NT2/D1 (cell line): Measurements from ENCODE around the gene CNPY2.
A peak's percentile ranks its signal among the peaks of the same experiment; 100 is the strongest.
"Not testable (repeated sequence)": the region's sequence is repeated elsewhere in the genome, so short reads cannot be mapped to it uniquely, and the experiment has no call there.

Experiments
- DNase-seq: peaks from one replicate; pipeline ENCODE4 v3.0.0-alpha.2; 2011; ENCODE audit warnings: low read depth, low spot score
- H3K27me3 ChIP-seq: 2 replicates; pipeline ENCODE4 v1.6.0; 2011; ENCODE audit warnings: mild to moderate bottlenecking; ENCODE audit not compliant: insufficient read length, insufficient read depth
- H3K36me3 ChIP-seq: 2 replicates; pipeline ENCODE4 v1.6.1; 2011; ENCODE audit warnings: mild to moderate bottlenecking, low read length, mixed read lengths; ENCODE audit not compliant: insufficient read depth, insufficient read length
- H3K4me1 ChIP-seq: 2 replicates; pipeline ENCODE4 v1.5.1; 2011; ENCODE audit not compliant: insufficient read depth, insufficient read length
- H3K4me3 ChIP-seq: 2 replicates; pipeline ENCODE4 v1.5.1; 2011; ENCODE audit warnings: low read depth; ENCODE audit not compliant: insufficient read length
- H3K9ac ChIP-seq: 2 replicates; pipeline ENCODE4 v1.6.0; 2011; ENCODE audit warnings: low read depth; ENCODE audit not compliant: insufficient read length
- H3K9me3 ChIP-seq: 2 replicates; pipeline ENCODE4 v1.5.1; 2011; ENCODE audit warnings: mild to moderate bottlenecking, low read length; ENCODE audit not compliant: insufficient read depth
- SUZ12 ChIP-seq: IDR thresholded peaks from 2 replicates; pipeline ENCODE4 v1.6.1; 2011; ENCODE audit not compliant: insufficient read length, insufficient read depth; ENCODE audit errors: extremely low read depth
- YY1 ChIP-seq: IDR thresholded peaks from 2 replicates; pipeline ENCODE4 v1.6.1; 2011; ENCODE audit not compliant: insufficient read length, insufficient read depth
- ZNF274 ChIP-seq: IDR thresholded peaks from 2 replicates; pipeline ENCODE4 v1.6.1; 2011; ENCODE audit warnings: mild to moderate bottlenecking, low read depth, low read length

The CNPY2 gene

DNA sequence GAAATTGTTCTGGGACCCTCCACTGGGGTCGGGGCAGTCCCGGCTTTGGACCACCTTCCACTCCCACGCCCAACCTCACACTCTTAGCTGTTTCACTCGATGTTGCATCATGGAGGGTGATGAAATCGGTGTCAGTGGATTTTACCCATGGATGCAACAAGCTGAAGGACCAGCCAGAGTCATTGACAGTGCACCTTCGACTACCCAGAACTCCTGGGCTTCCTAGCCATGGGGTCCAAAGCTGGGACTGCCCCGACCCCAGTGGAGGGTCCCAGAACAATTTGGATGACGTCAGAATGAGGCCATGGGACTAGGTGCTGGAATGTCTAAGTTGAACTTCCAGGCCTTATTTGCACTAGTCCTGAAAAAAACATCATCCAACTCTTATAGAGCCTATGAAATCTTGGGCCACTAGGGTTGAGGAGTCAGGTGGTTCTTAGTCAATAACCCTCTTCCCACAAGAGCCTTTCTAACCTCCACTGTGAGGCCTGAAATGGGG is 22.0 kb upstream of the CNPY2 start:
- H3K27me3 ChIP-seq: no peaks in the 10 kb centered on the region
- H3K36me3 ChIP-seq: peaks cover 10% of the 10 kb centered on the region
- no peak for DNase-seq
- no peaks in the 10 kb centered on the region for H3K9me3 ChIP-seq
- no peak overlapping the region for H3K4me3 ChIP-seq
- TF ChIP-seq ZNF274 (no peak), SUZ12 (no peak), YY1 (no peak)
- peaks cover 16% of the 10 kb centered on the region for H3K4me1 ChIP-seq
- H3K9ac ChIP-seq: no peak overlapping the region

DNA sequence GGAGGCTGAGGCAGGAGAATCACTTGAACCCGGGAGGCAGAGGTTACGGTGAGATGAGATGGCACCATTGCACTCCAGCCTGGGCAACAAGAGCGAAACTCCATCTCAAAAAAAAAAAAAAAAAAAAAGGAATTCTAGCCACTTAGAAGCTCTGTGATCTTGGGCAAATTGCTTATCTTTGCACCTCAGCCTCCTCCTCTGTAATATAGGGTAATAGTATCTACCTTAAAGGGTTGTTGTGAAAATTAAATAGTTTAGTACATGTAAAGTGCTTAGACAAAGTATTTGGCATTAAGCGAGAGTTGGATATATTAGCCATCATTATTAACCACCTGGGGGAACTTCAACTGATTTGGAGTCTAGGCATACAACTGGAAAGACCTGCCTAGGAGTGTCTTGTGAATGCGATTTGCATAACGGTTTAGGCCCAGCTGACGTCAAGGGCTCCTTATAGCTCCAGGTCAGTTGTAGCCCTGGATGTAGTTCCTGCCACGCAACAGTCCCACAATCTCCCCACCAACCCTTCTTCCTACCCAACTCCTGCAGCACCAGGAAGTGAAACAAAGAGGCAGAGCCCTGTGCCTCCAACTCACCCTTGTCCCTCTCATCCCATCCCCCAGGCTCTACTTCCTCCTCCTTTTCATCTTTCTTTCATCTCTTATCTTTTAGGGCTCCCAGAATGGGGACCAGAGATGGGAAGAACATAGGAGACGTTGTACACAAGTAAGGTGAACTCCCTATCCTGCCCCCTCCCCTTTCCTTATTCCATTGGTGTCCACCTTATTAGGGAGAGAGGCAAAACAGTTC is 20.8 kb upstream of the CNPY2 start:
- H3K9ac ChIP-seq: no peak overlapping the region
- DNase-seq: no peak
- H3K27me3 ChIP-seq: no peaks in the 10 kb centered on the region
- no peak for TF ChIP-seq YY1
- no peak for TF ChIP-seq SUZ12
- TF ChIP-seq ZNF274: no peak
- peaks cover 16% of the 10 kb centered on the region for H3K4me1 ChIP-seq
- peaks cover 5% of the 10 kb centered on the region for H3K36me3 ChIP-seq
- no peak overlapping the region for H3K4me3 ChIP-seq
- H3K9me3 ChIP-seq: no peaks in the 10 kb centered on the region

DNA sequence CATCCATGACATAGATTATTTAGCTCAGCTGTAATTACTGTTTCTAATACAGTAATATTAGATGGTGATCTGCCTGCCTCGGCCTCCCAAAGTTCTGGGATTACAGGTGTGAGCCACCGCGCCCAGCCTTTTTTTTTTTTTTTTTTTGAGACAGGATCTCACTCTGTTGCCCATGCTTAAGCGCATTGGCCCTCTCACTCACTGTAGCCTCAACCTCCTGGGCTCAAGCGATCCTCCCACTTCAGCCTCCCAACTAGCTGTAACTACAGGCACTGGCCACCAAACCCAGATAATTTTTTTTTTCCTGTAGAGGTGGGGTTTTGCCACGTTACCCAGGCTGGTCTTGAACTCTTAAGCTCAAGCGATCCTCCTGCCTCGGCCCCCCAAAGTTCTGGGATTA is 19.7 kb upstream of the CNPY2 start:
- H3K4me3 ChIP-seq, DNase-seq, H3K36me3 ChIP-seq, H3K9ac ChIP-seq, H3K27me3 ChIP-seq, H3K9me3 ChIP-seq: not testable (repeated sequence)
- H3K4me1 ChIP-seq: peaks cover 16% of the 10 kb centered on the region

DNA sequence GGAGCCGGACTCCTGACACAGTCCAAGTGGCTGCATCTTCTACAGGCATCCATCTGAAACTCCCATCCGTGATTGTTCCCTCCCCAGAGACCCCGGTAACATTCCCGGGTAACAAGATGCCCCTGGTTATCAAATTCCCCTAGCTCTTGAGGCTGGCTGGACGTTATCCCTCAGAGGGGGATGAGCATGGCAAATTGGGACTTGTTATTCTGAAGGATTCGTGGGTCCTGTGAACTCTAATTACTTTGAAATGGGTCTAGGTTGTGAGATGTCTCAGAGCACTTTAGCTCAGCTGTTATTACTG is 18.7 kb upstream of the CNPY2 start:
- no peak for DNase-seq
- H3K36me3 ChIP-seq: no peaks in the 10 kb centered on the region
- H3K4me3 ChIP-seq: peak overlapping the region; percentile 73
- TF ChIP-seq ZNF274 (no peak), YY1 (no peak), SUZ12 (no peak)
- peak overlapping the region; percentile 85 for H3K9ac ChIP-seq
- H3K9me3 ChIP-seq: no peaks in the 10 kb centered on the region
- peaks cover 16% of the 10 kb centered on the region for H3K4me1 ChIP-seq
- H3K27me3 ChIP-seq: no peaks in the 10 kb centered on the region

DNA sequence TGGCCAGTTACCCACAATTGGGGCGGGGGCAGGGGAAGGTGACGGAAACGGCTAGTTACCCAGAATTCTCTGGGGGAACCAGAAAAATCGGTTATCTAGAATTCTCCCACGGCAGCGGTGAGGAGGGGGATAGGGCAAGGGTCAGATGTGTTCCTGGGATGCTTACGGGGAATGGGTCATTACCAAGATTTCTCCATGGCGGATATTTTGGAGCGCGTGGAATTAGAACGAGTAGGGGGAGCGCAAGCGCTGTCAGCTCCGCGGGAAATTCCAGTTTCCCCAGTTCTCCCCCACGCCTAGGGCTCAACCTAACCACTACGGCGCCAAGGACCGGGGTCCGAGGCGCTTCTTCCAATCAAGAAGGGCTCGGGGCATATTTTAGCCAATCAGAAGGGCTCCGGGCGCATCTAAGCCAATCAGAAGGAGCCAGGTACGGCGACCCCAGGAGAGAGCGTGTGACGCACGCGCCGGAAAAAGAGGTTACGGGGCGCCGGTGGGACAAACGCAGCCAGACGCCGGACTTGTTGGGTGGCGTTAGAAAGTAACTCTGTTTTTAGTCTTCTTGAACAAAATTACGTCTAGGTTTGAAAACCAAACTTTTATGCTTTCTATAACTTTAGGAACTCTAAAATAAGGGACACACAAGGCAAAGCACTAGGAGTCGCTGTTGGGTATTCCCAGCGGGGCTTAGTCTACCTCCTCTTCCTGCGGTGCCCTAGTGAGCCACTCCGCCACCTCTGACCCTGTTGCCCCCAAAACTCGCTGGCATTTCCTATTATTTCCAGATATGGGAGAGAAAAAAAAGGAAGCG is 18.1 kb upstream of the CNPY2 start, which contains the start of gene PAN2:
PAN2 (minus strand) TSS at position 322 of the 811 bp plus-strand sequence. CDS start 906 bp downstream, outside the sequence.
- Histone ChIP-seq H3K27me3 (no peaks in the 10 kb centered on the region), H3K9me3 (no peaks in the 10 kb centered on the region), H3K36me3 (no peaks in the 10 kb centered on the region), H3K4me1 (peaks cover 10% of the 10 kb centered on the region), H3K9ac (peak within 1 kb of the TSS; percentile 85), H3K4me3 (peak within 1 kb of the TSS; percentile 73)
- DNase-seq: peak; percentile 96
- TF ChIP-seq YY1 (no peak), ZNF274 (no peak), SUZ12 (no peak)

DNA sequence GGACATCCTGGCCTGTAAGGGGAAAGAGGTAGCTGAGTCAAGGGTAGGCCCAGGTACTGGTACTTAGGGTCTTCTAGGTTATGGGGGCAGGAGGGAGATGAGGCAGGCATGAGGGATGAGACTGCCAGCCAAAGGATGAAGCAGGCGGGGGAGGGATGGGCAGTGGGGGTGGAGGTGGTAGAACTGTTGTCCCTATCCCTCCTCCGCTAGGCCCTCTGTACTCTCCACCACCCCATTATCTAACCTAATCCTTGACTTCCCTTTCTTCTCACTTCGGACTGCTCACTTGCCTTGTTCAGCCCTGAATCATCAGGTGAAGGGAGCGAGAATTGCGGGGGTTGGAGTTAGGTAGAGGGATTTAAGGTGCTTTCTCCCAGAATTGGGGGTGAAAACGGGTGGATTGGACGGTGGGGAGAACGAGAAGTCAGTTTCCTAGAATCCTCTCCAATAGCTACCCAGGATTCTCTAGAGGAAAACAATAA is 17.4 kb upstream of the CNPY2 start:
- Histone ChIP-seq H3K4me3 (peak overlapping the region; percentile 73), H3K4me1 (peaks cover 7% of the 10 kb centered on the region), H3K36me3 (peaks cover 4% of the 10 kb centered on the region), H3K9me3 (no peaks in the 10 kb centered on the region), H3K9ac (peak overlapping the region; percentile 69), H3K27me3 (no peaks in the 10 kb centered on the region)
- no peak for DNase-seq
- TF ChIP-seq ZNF274 (no peak), YY1 (no peak), SUZ12 (no peak)

DNA sequence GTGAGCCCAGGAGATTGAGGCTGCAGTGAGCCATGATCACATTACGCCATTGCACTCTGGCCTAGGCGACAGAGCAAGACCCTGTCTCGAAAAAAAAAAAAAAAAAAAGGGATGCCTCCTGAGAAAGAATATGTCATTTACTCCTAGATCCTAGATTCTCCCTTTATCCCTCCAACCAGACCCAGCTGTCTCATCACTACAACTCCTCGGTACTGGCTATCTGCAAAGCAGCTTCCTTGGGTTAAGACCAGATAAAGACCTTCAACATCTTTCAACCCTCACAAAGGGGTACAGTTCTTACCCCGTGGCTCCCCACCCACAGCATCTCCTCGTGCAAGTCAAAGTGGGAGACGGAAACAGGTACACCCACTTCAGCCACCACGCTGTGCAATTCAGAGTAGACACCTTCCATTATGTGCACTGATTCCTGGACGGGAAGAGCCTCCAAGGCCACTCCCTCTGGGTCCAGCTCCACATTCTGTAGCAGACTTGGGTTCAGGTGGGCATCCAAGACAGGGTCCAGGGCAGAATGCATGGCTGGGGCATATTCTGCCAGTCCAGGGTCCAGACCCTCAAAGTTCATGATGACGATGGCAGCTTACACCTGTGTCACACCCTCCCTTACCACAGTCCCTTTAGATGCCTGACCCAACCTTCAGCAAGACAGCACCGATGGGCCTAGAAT is 16.9 kb upstream of the CNPY2 start:
- H3K9me3 ChIP-seq: no peaks in the 10 kb centered on the region
- peaks cover 9% of the 10 kb centered on the region for H3K36me3 ChIP-seq
- peaks cover 3% of the 10 kb centered on the region for H3K4me1 ChIP-seq
- peak overlapping the region; percentile 73 for H3K4me3 ChIP-seq
- no peak for DNase-seq
- TF ChIP-seq YY1 (no peak), SUZ12 (no peak), ZNF274 (no peak)
- H3K27me3 ChIP-seq: no peaks in the 10 kb centered on the region
- peak overlapping the region; percentile 69 for H3K9ac ChIP-seq
